Astrocyte (in vitro differentiated cells and primary cell): ENCODE data around the gene WHRN. TPM values are rescaled to one million over a fixed set of nuclear protein-coding genes. Genes with fewer than 3 reads are reported as not detected.

ENCODE experiments used
- DNase-seq: peaks from one replicate; pipeline ENCODE4 v3.0.0-alpha.2; 2010; ENCODE audit warnings: low read depth
- FAIRE-seq: peaks from 2 replicates; lab custom pipeline; 2011; peaks lifted over from hg19 to GRCh38; lab: Jason Lieb, UNC
- H2AFZ ChIP-seq: 2 replicates; pipeline ENCODE4 v1.6.0; 2012; ENCODE audit warnings: low read depth, low read length, inconsistent platforms
- H3K27ac ChIP-seq: 2 replicates; pipeline ENCODE4 v1.5.1; 2011; ENCODE audit warnings: low read depth, low read length, inconsistent platforms
- H3K27me3 ChIP-seq: 2 replicates; pipeline ENCODE4 v1.6.0; 2011; ENCODE audit warnings: low read length, inconsistent platforms; ENCODE audit not compliant: insufficient read depth
- H3K36me3 ChIP-seq: 2 replicates; pipeline ENCODE4 v1.5.1; 2011; ENCODE audit warnings: low read length, inconsistent platforms; ENCODE audit not compliant: insufficient read depth
- H3K4me1 ChIP-seq: 2 replicates; pipeline ENCODE4 v1.5.1; 2011; ENCODE audit warnings: low read length, inconsistent platforms; ENCODE audit not compliant: insufficient read depth
- H3K4me2 ChIP-seq: 2 replicates; pipeline ENCODE4 v1.6.0; 2012; ENCODE audit warnings: low read length, inconsistent platforms
- H3K4me3 ChIP-seq: 2 replicates; pipeline ENCODE4 v1.5.1; 2011; ENCODE audit warnings: low read depth, mild to moderate bottlenecking, low read length, inconsistent platforms; ENCODE audit not compliant: insufficient read depth
- H3K79me2 ChIP-seq: 2 replicates; pipeline ENCODE4 v1.6.0; 2012; ENCODE audit warnings: mild to moderate bottlenecking, low read length, inconsistent platforms; ENCODE audit not compliant: insufficient read depth
- H3K9ac ChIP-seq: 2 replicates; pipeline ENCODE4 v1.6.0; 2012; ENCODE audit warnings: mild to moderate bottlenecking, low read length, inconsistent platforms
- H3K9me3 ChIP-seq: 2 replicates; pipeline ENCODE4 v1.5.1; 2012; ENCODE audit warnings: low read depth, mild to moderate bottlenecking, low read length, inconsistent platforms; ENCODE audit not compliant: insufficient read depth
- H4K20me1 ChIP-seq: 2 replicates; pipeline ENCODE4 v1.6.0; 2012; ENCODE audit warnings: low read length, inconsistent platforms; ENCODE audit not compliant: insufficient read depth
- H3K27ac Mint-ChIP-seq: one replicate; pipeline ENCODE4 v1.8.0; 2021; ENCODE audit warnings: mild to moderate bottlenecking, mixed read lengths; ENCODE audit not compliant: unreplicated experiment
- H3K27me3 Mint-ChIP-seq: one replicate; pipeline ENCODE4 v1.8.0; 2021; ENCODE audit warnings: low read depth, mixed read lengths; ENCODE audit not compliant: unreplicated experiment
- H3K36me3 Mint-ChIP-seq: one replicate; pipeline ENCODE4 v1.8.0; 2021; ENCODE audit warnings: low read depth, mixed read lengths; ENCODE audit not compliant: unreplicated experiment
- H3K4me1 Mint-ChIP-seq: one replicate; pipeline ENCODE4 v1.8.0; 2021; ENCODE audit warnings: low read depth, mixed read lengths; ENCODE audit not compliant: unreplicated experiment
- H3K4me3 Mint-ChIP-seq: one replicate; pipeline ENCODE4 v1.8.0; 2021; ENCODE audit warnings: mild to moderate bottlenecking, moderate library complexity, mixed read lengths; ENCODE audit not compliant: unreplicated experiment
- H3K9me3 Mint-ChIP-seq: one replicate; pipeline ENCODE4 v1.8.0; 2021; ENCODE audit warnings: mild to moderate bottlenecking, mixed read lengths; ENCODE audit not compliant: unreplicated experiment
- CTCF ChIP-seq: IDR thresholded peaks from 2 replicates; pipeline ENCODE4 v1.5.1; 2011; ENCODE audit warnings: low read depth, mild to moderate bottlenecking, inconsistent platforms, low read length, moderate library complexity; ENCODE audit not compliant: insufficient read depth
- EZH2 ChIP-seq: IDR thresholded peaks from 2 replicates; pipeline ENCODE4 v1.6.1; 2012; ENCODE audit warnings: mild to moderate bottlenecking, low read length, inconsistent platforms; ENCODE audit not compliant: insufficient read depth
- total RNA-seq: library from RNA; stranded (reverse); gene quantifications from 2 replicates; pipeline ENCODE4 v1.2.1, GENCODE V29; 2021

Gene WHRN
- total RNA-seq, 1 donor from 2014 or later, result 10.2 TPM

GRCh38 chr9:114366334-114367128 lies 138.7 kb downstream of the WHRN start:
- Histone ChIP-seq H3K36me3 (peaks cover 2% of the 10 kb centered on the region), H3K4me3 (no peak overlapping the region), H3K9me3 (no peaks in the 10 kb centered on the region), H3K27ac (peak overlapping the region; percentile 32), H3K27me3 (no peaks in the 10 kb centered on the region), H3K4me2 (peak overlapping the region; percentile 61), H3K4me1 (peaks cover 26% of the 10 kb centered on the region), H2AFZ (no peak overlapping the region), H3K9ac (no peak overlapping the region), H3K79me2 (no peaks in the 10 kb centered on the region), H4K20me1 (peaks cover 5% of the 10 kb centered on the region)
- TF ChIP-seq EZH2 (no peak), CTCF (no peak)
- Mint-ChIP-seq H3K4me3 (no peak overlapping the region), H3K27me3 (no peaks in the 10 kb centered on the region), H3K36me3 (peaks cover 26% of the 10 kb centered on the region), H3K9me3 (peaks cover 3% of the 10 kb centered on the region), H3K4me1 (peaks cover 9% of the 10 kb centered on the region), H3K27ac (peak overlapping the region; percentile 6)
- FAIRE-seq (no peak), DNase-seq (peak; percentile 91)

GRCh38 chr9:114365194-114365593 lies 140.1 kb downstream of the WHRN start:
- peaks cover 2% of the 10 kb centered on the region for H3K36me3 ChIP-seq

More at GRCh38 chr9:114365194-114365593, 140.1 kb downstream of the WHRN start:
- Histone ChIP-seq H4K20me1 (peaks cover 5% of the 10 kb centered on the region), H3K4me1 (peaks cover 26% of the 10 kb centered on the region), H3K79me2 (no peaks in the 10 kb centered on the region), H3K4me2 (no peak overlapping the region), H3K9me3 (no peaks in the 10 kb centered on the region), H3K27me3 (no peaks in the 10 kb centered on the region), H3K4me3 (no peak overlapping the region), H2AFZ (no peak overlapping the region), H3K27ac (no peak overlapping the region), H3K9ac (no peak overlapping the region)
- TF ChIP-seq EZH2 (no peak), CTCF (no peak)
- Mint-ChIP-seq H3K27ac (no peak overlapping the region), H3K4me3 (no peak overlapping the region), H3K27me3 (no peaks in the 10 kb centered on the region), H3K36me3 (peaks cover 35% of the 10 kb centered on the region), H3K9me3 (peaks cover 3% of the 10 kb centered on the region), H3K4me1 (peaks cover 7% of the 10 kb centered on the region)
- DNase-seq (no peak), FAIRE-seq (no peak)
